AG04449 (cell line): ENCODE measurements around the gene PRRT4.

Source experiments
- CTCF ChIA-PET: fragments of 350-600 bp; formaldehyde crosslinking; extraction: SDS; loops from one replicate; lab custom pipeline; 2021; ENCODE audit warnings: antibody characterized with exemption; lab: Yijun Ruan, JAX
- POLR2A ChIA-PET: fragments of 400-600, 350-600 bp; formaldehyde crosslinking; extraction: SDS; loops from one replicate; lab custom pipeline; 2020; ENCODE audit warnings: antibody characterized with exemption, inconsistent platforms; lab: Yijun Ruan, JAX
- DNase-seq: peaks from one replicate; pipeline ENCODE4 v3.0.0-alpha.2; 2010; ENCODE audit warnings: low read depth, low spot score
- H3K4me3 ChIP-seq: 2 replicates; pipeline ENCODE4 v1.5.1; 2011; ENCODE audit warnings: low read depth, mild to moderate bottlenecking, control low read depth, low read length
- TF ChIP-seq, protein P1 (sequence below): IDR thresholded peaks from one replicate; pipeline ENCODE4 v1.5.1; 2011; ENCODE audit warnings: mild to moderate bottlenecking, moderate library complexity, low read length, control low read depth, inconsistent platforms; ENCODE audit not compliant: insufficient read depth; ENCODE audit errors: missing control alignments

PRRT4 gene

GRCh38 chr7:128357217-128357613 is 4.3 kb downstream of the PRRT4 start:
- ChIA-PET POLR2A (no interaction called here), CTCF (interaction anchor here (1.0 to 5.2 kb wide), 9 partner anchors 9 to 69 kb away, joined by 3 to 47 read pairs (median 6); no protein-coding TSS in a partner anchor)
- no peak for DNase-seq

GRCh38 chr7:128356546-128357216 is 4.8 kb downstream of the PRRT4 start:
- TF ChIP-seq, protein P1, sequence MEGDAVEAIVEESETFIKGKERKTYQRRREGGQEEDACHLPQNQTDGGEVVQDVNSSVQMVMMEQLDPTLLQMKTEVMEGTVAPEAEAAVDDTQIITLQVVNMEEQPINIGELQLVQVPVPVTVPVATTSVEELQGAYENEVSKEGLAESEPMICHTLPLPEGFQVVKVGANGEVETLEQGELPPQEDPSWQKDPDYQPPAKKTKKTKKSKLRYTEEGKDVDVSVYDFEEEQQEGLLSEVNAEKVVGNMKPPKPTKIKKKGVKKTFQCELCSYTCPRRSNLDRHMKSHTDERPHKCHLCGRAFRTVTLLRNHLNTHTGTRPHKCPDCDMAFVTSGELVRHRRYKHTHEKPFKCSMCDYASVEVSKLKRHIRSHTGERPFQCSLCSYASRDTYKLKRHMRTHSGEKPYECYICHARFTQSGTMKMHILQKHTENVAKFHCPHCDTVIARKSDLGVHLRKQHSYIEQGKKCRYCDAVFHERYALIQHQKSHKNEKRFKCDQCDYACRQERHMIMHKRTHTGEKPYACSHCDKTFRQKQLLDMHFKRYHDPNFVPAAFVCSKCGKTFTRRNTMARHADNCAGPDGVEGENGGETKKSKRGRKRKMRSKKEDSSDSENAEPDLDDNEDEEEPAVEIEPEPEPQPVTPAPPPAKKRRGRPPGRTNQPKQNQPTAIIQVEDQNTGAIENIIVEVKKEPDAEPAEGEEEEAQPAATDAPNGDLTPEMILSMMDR, result no peak
- H3K4me3 ChIP-seq, result no peak overlapping the region
- ChIA-PET CTCF (interaction anchor here (1.9 to 5.2 kb wide), 6 partner anchors 8 to 70 kb away, joined by 5 to 47 read pairs (median 22); no protein-coding TSS in a partner anchor), POLR2A (no interaction called here)
- no peak for DNase-seq

More at GRCh38 chr7:128357217-128357613, 4.3 kb downstream of the PRRT4 start:
- TF ChIP-seq, protein P1, result no peak
- H3K4me3 ChIP-seq, result no peak overlapping the region

- POLR2A ChIA-PET, result no interaction called here
Observed at GRCh38 chr7:128353610-128354009, 7.9 kb downstream of the PRRT4 start.

GRCh38 chr7:128353189-128353588 is 8.3 kb downstream of the PRRT4 start:
- ChIA-PET POLR2A (no interaction called here), CTCF (interaction anchor here (0.7 to 4.3 kb wide), 9 partner anchors 9 to 73 kb away, joined by 3 to 41 read pairs (median 4); partner anchors contain the start of gene RBM28)
- H3K4me3 ChIP-seq, result no peak overlapping the region
- TF ChIP-seq, protein P1, result no peak
- no peak for DNase-seq

More at GRCh38 chr7:128353610-128354009, 7.9 kb downstream of the PRRT4 start:
- CTCF ChIA-PET, result interaction anchor here (0.6 to 4.3 kb wide), 7 partner anchors 9 to 72 kb away, joined by 3 to 41 read pairs (median 4); partner anchors contain the start of gene RBM28
- DNase-seq, result no peak
- TF ChIP-seq, protein P1, result no peak
- H3K4me3 ChIP-seq, result no peak overlapping the region

DNA sequence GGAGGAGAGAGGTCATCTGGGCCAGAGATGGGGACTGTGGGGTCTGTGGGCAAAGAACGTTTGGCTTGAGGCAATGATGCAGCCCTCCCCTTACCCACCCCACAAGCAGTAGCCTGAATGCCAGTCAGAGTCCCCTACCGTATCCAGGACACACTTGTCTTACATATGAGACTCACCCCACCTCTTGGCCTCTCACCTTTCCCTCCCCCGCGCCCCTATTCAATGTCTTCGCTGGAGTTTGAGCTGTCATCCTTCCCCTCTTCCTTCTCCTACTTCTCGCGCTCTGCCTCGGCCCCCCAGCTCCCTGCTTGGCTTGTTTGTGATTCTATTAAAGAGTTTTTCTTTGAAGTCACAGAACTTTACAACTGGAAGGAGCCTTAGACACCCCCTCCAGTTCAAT is 8.9 kb downstream of the PRRT4 start:
- TF ChIP-seq, protein P1, result no peak
- ChIA-PET CTCF (interaction anchor here (0.7 to 4.3 kb wide), 9 partner anchors 9 to 73 kb away, joined by 3 to 41 read pairs (median 4); partner anchors contain the start of gene RBM28), POLR2A (no interaction called here)
- no peak overlapping the region for H3K4me3 ChIP-seq
- no peak for DNase-seq

DNA sequence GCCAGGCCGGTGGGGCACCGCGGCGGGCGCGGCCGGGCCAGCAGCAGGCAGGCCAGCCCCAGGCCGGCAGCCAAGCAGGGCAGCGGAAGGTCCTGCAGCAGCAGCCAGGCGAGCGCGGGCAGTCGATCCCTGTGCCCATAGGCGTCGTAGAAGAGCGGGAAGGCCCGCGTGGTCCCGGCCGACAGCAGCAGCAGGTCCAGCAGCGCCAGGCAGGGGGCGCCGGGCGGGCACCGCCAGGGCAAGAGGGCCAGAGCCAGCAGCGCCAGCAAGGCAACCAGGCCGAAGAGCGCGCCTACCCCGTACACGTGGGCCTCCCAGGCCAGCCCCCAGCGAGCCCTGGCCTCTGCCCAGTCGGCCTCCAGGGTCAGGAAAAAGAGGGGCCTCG is 9.3 kb downstream of the PRRT4 start:
- no peak overlapping the region for H3K4me3 ChIP-seq
- DNase-seq, result no peak
- ChIA-PET POLR2A (no interaction called here), CTCF (interaction anchor here (1.1 to 15.0 kb wide), 4 partner anchors 8 to 46 kb away, joined by 3 to 690 read pairs (median 24); partner anchors contain the start of gene RBM28)
- TF ChIP-seq, protein P1, result peak; percentile 64
